A549 treated with GW870086 at 1 μM for 4 hours (cell line): ENCODE data around the gene SMIM35. TPM values are rescaled to one million over a fixed set of nuclear protein-coding genes. Genes with fewer than 3 reads are reported as not detected.

Experiments used
- total RNA-seq: library from RNA; stranded (reverse); fragments of 200-300 nt; extraction: Qiagen RNA extraction; gene quantifications from 5 replicates; pipeline ENCODE4 v1.2.3, GENCODE V29; 2022; ENCODE audit warnings: low read depth

SMIM35 gene
- total RNA-seq = not detected in 5 replicates

GRCh38 chr11:118086913-118087768 is at the start of gene SMIM35:
Gene SMIM35, minus strand, starts transcription at chr11:118086963. Its CDS starts 206 bp downstream, at chr11:118086757.

DNA sequence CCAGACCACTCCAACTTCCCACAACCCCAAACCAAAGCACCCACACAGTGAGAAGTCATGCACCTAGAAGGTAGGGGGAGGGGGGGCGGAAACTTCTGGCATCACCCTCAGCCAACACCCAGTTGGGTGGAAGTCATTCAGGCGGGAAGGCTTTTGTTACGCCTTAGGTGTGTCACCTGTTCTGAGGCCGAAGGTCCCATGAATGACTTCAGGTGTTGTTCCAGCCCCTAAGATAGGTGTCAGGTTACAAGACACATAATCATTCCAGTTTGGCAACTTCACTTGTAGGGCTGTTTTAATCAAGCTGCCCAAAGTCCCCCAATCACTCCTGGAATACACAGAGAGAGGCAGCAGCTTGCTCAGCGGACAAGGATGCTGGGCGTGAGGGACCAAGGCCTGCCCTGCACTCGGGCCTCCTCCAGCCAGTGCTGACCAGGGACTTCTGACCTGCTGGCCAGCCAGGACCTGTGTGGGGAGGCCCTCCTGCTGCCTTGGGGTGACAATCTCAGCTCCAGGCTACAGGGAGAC is 9.9 kb downstream of the SMIM35 start, which contains the start of gene TMPRSS4:
TSS of gene TMPRSS4 (plus strand) at position 325 of the 528 bp plus-strand sequence. CDS start 225 bp downstream, outside the sequence.

GRCh38 chr11:117985953-117986887 is 100.5 kb downstream of the SMIM35 start, which contains the start of gene IL10RA:
Gene IL10RA, plus strand, starts transcription at chr11:117986394. Its CDS starts 74 bp downstream, at chr11:117986468.

Other genes with a start within 250 kb of the SMIM35 start
- gene FXYD6, start 210.3 kb downstream of the SMIM35 start, total RNA-seq = 0.16 to 0.36 TPM (median 0.30 TPM) in 4 of 5 replicates, not detected in the other
- gene TMPRSS13, start 157.6 kb downstream of the SMIM35 start, total RNA-seq = not detected in 5 replicates
- 0.05 to 0.14 TPM (median 0.09 TPM) in 4 of 5 replicates, not detected in the other for gene IL10RA, start 100.6 kb downstream of the SMIM35 start, total RNA-seq
- gene TMPRSS4, start 9.9 kb downstream of the SMIM35 start, total RNA-seq = not detected in 5 replicates
- 0.02 to 0.11 TPM (median 0.03 TPM) in 3 of 5 replicates, not detected in the others for gene SCN4B, start 65.9 kb upstream of the SMIM35 start, total RNA-seq
- gene SCN2B, start 89.7 kb upstream of the SMIM35 start, total RNA-seq = not detected in 5 replicates
- gene JAML, start 138.0 kb upstream of the SMIM35 start, total RNA-seq = not detected in 5 replicates
- 0.19 to 0.50 TPM (median 0.31 TPM) in 5 replicates for gene MPZL3, start 165.4 kb upstream of the SMIM35 start, total RNA-seq
- gene MPZL2, start 177.3 kb upstream of the SMIM35 start, total RNA-seq = 0.07 to 0.09 TPM in 2 of 5 replicates, not detected in the others
- gene CD3E, start 217.8 kb upstream of the SMIM35 start, total RNA-seq = not detected in 5 replicates